SKM-1 (cell line): ENCODE results near the gene SLC24A4.
"Not testable (repeated sequence)": the region's sequence is repeated elsewhere in the genome, so short reads cannot be mapped to it uniquely, and the experiment has no call there.

ENCODE experiments used
- DNase-seq: peaks from one replicate; lab custom pipeline; 2025; ENCODE audit not compliant: unreplicated experiment; lab: John Stamatoyannopoulos, UW

Gene SLC24A4

GRCh38 chr14:92515546-92516343 is 192.8 kb downstream of the SLC24A4 start:
- DNase-seq: no peak

GRCh38 chr14:92516344-92516965 is 193.5 kb downstream of the SLC24A4 start:
- DNase-seq: no peak

GRCh38 chr14:92516966-92517506 is 194.1 kb downstream of the SLC24A4 start:
- no peak for DNase-seq

GRCh38 chr14:92517761-92518160 is 194.8 kb downstream of the SLC24A4 start:
- DNase-seq: no peak

- no peak for DNase-seq
Observed at GRCh38 chr14:92519246-92520101, 196.5 kb downstream of the SLC24A4 start.

GRCh38 chr14:92520102-92521057 is 197.4 kb downstream of the SLC24A4 start:
- no peak for DNase-seq

- no peak for DNase-seq
Observed at GRCh38 chr14:92521058-92521415, 198.1 kb downstream of the SLC24A4 start.

- no peak for DNase-seq
Observed at GRCh38 chr14:92523752-92524151, 200.8 kb downstream of the SLC24A4 start.

- no peak for DNase-seq
Observed at GRCh38 chr14:92524602-92525185, 201.7 kb downstream of the SLC24A4 start.

- DNase-seq: no peak
Observed at GRCh38 chr14:92525322-92526095, 202.5 kb downstream of the SLC24A4 start.

- DNase-seq: no peak
Observed at GRCh38 chr14:92527721-92528120, 204.8 kb downstream of the SLC24A4 start.

- no peak for DNase-seq
Observed at GRCh38 chr14:92528486-92529100, 205.6 kb downstream of the SLC24A4 start.

- no peak for DNase-seq
Observed at GRCh38 chr14:92529903-92530302, 206.9 kb downstream of the SLC24A4 start.

- no peak for DNase-seq
Observed at GRCh38 chr14:92531106-92531873, 208.3 kb downstream of the SLC24A4 start.

- DNase-seq: no peak
Observed at GRCh38 chr14:92532490-92533163, 209.7 kb downstream of the SLC24A4 start.

GRCh38 chr14:92534932-92535643 is 212.1 kb downstream of the SLC24A4 start:
- DNase-seq: no peak

- DNase-seq: not testable (repeated sequence)
Observed at GRCh38 chr14:92536231-92536630, 213.3 kb downstream of the SLC24A4 start.
